DOHH2 (cell line): ENCODE data around the gene TJP1.

Experiments
- H3F3A ChIP-seq: fragments of 200-600 bp; sonication (generic), shearing (Covaris generic); 2 replicates; pipeline ENCODE4 v1.6.0; 2016; ENCODE audit warnings: antibody characterized with exemption, mild to moderate bottlenecking; ENCODE audit not compliant: control insufficient read depth, insufficient read depth
- H3K27ac ChIP-seq: fragments of 200-600 bp; sonication (generic); 2 replicates; pipeline ENCODE4 v1.5.1; 2014; ENCODE audit warnings: low read depth, mild to moderate bottlenecking, low read length, moderate library complexity
- H3K27me3 ChIP-seq: fragments of 200-600 bp; sonication (generic); 2 replicates; pipeline ENCODE4 v1.6.1; 2014; ENCODE audit warnings: mild to moderate bottlenecking, low read length, mixed read lengths; ENCODE audit not compliant: control insufficient read depth
- H3K36me3 ChIP-seq: fragments of 200-600 bp; sonication (generic); 2 replicates; pipeline ENCODE4 v1.6.1; 2014; ENCODE audit warnings: mild to moderate bottlenecking, low read length, moderate library complexity, mixed read lengths; ENCODE audit not compliant: control insufficient read depth
- H3K4me1 ChIP-seq: fragments of 200-600 bp; sonication (generic); 2 replicates; pipeline ENCODE4 v1.6.1; 2014; ENCODE audit warnings: mild to moderate bottlenecking, low read length, mixed read lengths; ENCODE audit not compliant: control insufficient read depth
- H3K4me2 ChIP-seq: fragments of 200-600 bp; sonication (generic); 2 replicates; pipeline ENCODE4 v1.6.0; 2014; ENCODE audit warnings: mild to moderate bottlenecking, low read length, moderate library complexity
- H3K4me3 ChIP-seq: fragments of 200-600 bp; sonication (generic); 2 replicates; pipeline ENCODE4 v1.5.1; 2014; ENCODE audit warnings: mild to moderate bottlenecking, low read length, mixed read lengths
- H3K79me2 ChIP-seq: fragments of 200-600 bp; sonication (generic); 2 replicates; pipeline ENCODE4 v1.6.1; 2014; ENCODE audit warnings: mild to moderate bottlenecking, low read length, mixed read lengths; ENCODE audit not compliant: control insufficient read depth
- H3K9me2 ChIP-seq: fragments of 200-600 bp; sonication (generic); replicated peaks from 2 replicates; pipeline ENCODE4 v1.6.1; 2014; ENCODE audit warnings: mild to moderate bottlenecking, low read length, mixed read lengths; ENCODE audit not compliant: control insufficient read depth
- H3K9me3 ChIP-seq: fragments of 200-600 bp; sonication (generic); 2 replicates; pipeline ENCODE4 v1.6.1; 2014; ENCODE audit warnings: antibody characterized with exemption, low read length, mixed read lengths; ENCODE audit not compliant: control insufficient read depth, insufficient read depth
- H4K20me1 ChIP-seq: fragments of 200-600 bp; sonication (generic); 2 replicates; pipeline ENCODE4 v1.6.0; 2014; ENCODE audit warnings: low read depth, mild to moderate bottlenecking, antibody characterized with exemption, low read length, moderate library complexity; ENCODE audit not compliant: control insufficient read depth, insufficient read depth
- CTCF ChIP-seq: fragments of 200-600 bp; sonication (generic); IDR thresholded peaks from one replicate; pipeline ENCODE4 v1.5.1; 2014; ENCODE audit warnings: antibody characterized with exemption, mild to moderate bottlenecking, low read depth, low read length; ENCODE audit not compliant: poor library complexity, severe bottlenecking
- EZH2phosphoT487 ChIP-seq: fragments of 200-600 bp; sonication (generic); IDR thresholded peaks from 2 replicates; pipeline ENCODE4 v1.6.1; 2017; ENCODE audit warnings: borderline replicate concordance, mild to moderate bottlenecking, antibody characterized with exemption, low read length, moderate library complexity, mixed read lengths

TJP1 gene

GRCh38 chr15:29770796-29771195, 51.5 kb downstream of the TJP1 start:
- TF ChIP-seq CTCF (no peak), EZH2phosphoT487 (no peak)
- Histone ChIP-seq H3K27ac (no peak overlapping the region), H3K4me1 (peaks cover 7% of the 10 kb centered on the region)

DNA sequence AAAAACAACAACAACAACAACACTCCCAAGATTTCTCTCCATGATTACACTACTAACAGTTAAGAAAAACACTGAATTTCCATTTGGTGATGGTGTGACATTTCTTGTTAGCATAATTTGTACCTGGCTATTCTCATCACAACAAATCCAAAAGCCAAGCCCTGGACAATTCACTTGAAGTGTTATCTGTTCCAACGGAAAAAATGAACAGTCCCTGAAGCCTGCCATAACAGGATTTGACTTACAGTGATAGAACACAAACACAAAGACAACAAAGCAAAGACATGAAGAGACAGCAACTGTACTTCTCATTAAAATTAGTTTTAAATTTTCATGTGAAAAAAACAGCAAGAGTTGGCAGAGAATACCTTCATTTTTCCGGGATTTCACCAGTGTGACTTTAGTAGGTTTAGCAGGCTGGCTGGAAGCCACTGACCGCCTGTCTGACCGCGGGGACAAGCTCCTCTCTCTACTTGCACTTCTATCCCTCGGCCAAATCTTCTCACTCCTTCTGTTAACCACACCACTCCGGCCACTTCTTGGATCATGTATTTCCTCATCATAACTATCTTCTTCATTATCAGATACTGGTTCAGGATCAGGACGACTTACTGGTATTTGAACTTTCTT, 56.3 kb downstream of the TJP1 start:
- H3K4me2 ChIP-seq: no peak overlapping the region
- H3K9me2 ChIP-seq: no peaks in the 10 kb centered on the region
- H3K27me3 ChIP-seq: no peaks in the 10 kb centered on the region
- no peaks in the 10 kb centered on the region for H4K20me1 ChIP-seq
- TF ChIP-seq CTCF: no peak
- TF ChIP-seq EZH2phosphoT487: no peak
- H3F3A ChIP-seq: no peaks in the 10 kb centered on the region
- H3K4me1 ChIP-seq: peaks cover 7% of the 10 kb centered on the region
- no peaks in the 10 kb centered on the region for H3K9me3 ChIP-seq
- H3K36me3 ChIP-seq: no peaks in the 10 kb centered on the region
- H3K79me2 ChIP-seq: no peaks in the 10 kb centered on the region
- H3K27ac ChIP-seq: no peak overlapping the region
- no peak overlapping the region for H3K4me3 ChIP-seq

More at GRCh38 chr15:29770796-29771195, 51.5 kb downstream of the TJP1 start:
- Histone ChIP-seq H3K79me2 (no peaks in the 10 kb centered on the region), H3K36me3 (no peaks in the 10 kb centered on the region), H3K27me3 (no peaks in the 10 kb centered on the region), H3K9me2 (no peaks in the 10 kb centered on the region), H3K4me2 (no peak overlapping the region), H4K20me1 (no peaks in the 10 kb centered on the region), H3F3A (no peaks in the 10 kb centered on the region), H3K9me3 (no peaks in the 10 kb centered on the region), H3K4me3 (no peak overlapping the region)

DNA sequence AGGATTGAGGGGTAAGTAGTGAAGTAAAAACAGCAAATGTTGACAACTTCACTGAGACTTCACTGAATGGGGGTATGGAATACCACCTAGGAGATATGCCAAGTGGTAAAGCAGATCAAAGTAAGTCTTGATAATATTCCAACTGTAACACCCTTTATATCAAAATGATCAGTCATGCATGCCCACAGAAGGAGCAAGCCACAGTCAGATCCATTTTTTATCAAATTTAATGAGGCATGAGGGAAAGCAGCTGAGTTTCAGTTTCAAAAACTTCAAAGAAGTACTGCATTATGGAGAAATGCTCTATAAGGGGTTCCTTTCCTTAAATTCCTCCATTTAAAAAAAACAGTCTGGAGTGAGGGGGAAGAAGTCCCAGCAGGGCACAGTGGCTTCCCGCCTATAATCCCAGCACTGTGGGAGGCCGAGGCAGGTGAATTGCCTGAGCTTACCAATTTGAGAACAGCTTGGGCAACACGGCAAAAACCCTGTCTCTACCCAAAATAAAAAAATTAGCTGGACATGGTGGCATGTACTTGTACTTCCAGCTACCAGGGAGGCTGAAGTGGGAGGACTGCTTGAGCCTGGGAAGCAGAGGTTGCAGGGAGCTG, 56.9 kb downstream of the TJP1 start:
- no peaks in the 10 kb centered on the region for H3K79me2 ChIP-seq
- TF ChIP-seq EZH2phosphoT487 (no peak), CTCF (no peak)
- no peaks in the 10 kb centered on the region for H3K36me3 ChIP-seq
- no peaks in the 10 kb centered on the region for H4K20me1 ChIP-seq
- no peak overlapping the region for H3K27ac ChIP-seq
- H3K27me3 ChIP-seq: no peaks in the 10 kb centered on the region
- H3K9me2 ChIP-seq: no peaks in the 10 kb centered on the region
- no peaks in the 10 kb centered on the region for H3K9me3 ChIP-seq
- no peak overlapping the region for H3K4me2 ChIP-seq
- H3F3A ChIP-seq: no peaks in the 10 kb centered on the region
- H3K4me3 ChIP-seq: no peak overlapping the region
- H3K4me1 ChIP-seq: peaks cover 7% of the 10 kb centered on the region
